HepG2 (cell line): ENCODE measurements around the gene PTPRCAP. TPM values are rescaled to one million over a fixed set of nuclear protein-coding genes. Genes with fewer than 3 reads are reported as not detected.

Source experiments
- HNRNPK ChIP-seq: fragments of 200-400 bp; formaldehyde crosslinking; IDR thresholded peaks from 2 replicates; pipeline ENCODE4 v1.6.1; 2018; ENCODE audit warnings: low read length, low read depth, moderate library complexity, mild to moderate bottlenecking; ENCODE audit not compliant: poor library complexity, severe bottlenecking
- IKZF4 ChIP-seq: sonication (generic); formaldehyde crosslinking; IDR thresholded peaks from 2 replicates; pipeline ENCODE4 v1.5.1; 2020; ENCODE audit warnings: borderline replicate concordance, mild to moderate bottlenecking, low read depth, missing genetic modification reagents; ENCODE audit errors: not compliant biosample characterization
- KDM5B ChIP-seq: sonication (generic); formaldehyde crosslinking; IDR thresholded peaks from 2 replicates; pipeline ENCODE4 v1.4.0; 2020; ENCODE audit warnings: missing genetic modification reagents, mild to moderate bottlenecking, borderline replicate concordance
- KLF12 ChIP-seq: sonication (generic); formaldehyde crosslinking; IDR thresholded peaks from 2 replicates; pipeline ENCODE4 v1.4.0; 2020; ENCODE audit warnings: missing genetic modification reagents, borderline replicate concordance
- NAIF1 ChIP-seq: sonication (generic); formaldehyde crosslinking; IDR thresholded peaks from 2 replicates; pipeline ENCODE4 v1.5.0; 2020; ENCODE audit warnings: mild to moderate bottlenecking, missing genetic modification reagents, borderline replicate concordance
- PAF1 ChIP-seq: IDR thresholded peaks from 2 replicates; pipeline ENCODE4 v1.6.1; 2016; ENCODE audit warnings: missing genetic modification reagents, missing compliant biosample characterization
- RBAK ChIP-seq: sonication (generic); formaldehyde crosslinking; IDR thresholded peaks from 2 replicates; pipeline ENCODE4 v1.5.1; 2020; ENCODE audit warnings: mild to moderate bottlenecking, missing genetic modification reagents
- RFXAP ChIP-seq: sonication (generic); formaldehyde crosslinking; IDR thresholded peaks from 2 replicates; pipeline ENCODE4 v1.4.0; 2020; ENCODE audit warnings: missing genetic modification reagents, borderline replicate concordance
- ZNF263 ChIP-seq: sonication (generic); formaldehyde crosslinking; IDR thresholded peaks from 2 replicates; pipeline ENCODE4 v1.4.0; 2020; ENCODE audit warnings: missing genetic modification reagents
- ZNF670 ChIP-seq: sonication (generic); formaldehyde crosslinking; IDR thresholded peaks from 2 replicates; pipeline ENCODE4 v1.8.0; 2022; ENCODE audit warnings: mild to moderate bottlenecking, missing genetic modification reagents, borderline replicate concordance
- ZNF749 ChIP-seq: sonication (generic); formaldehyde crosslinking; IDR thresholded peaks from 2 replicates; pipeline ENCODE4 v1.8.0; 2022; ENCODE audit warnings: mild to moderate bottlenecking, missing genetic modification reagents, moderate library complexity, borderline replicate concordance
- polyA plus RNA-seq, 8 experiments: library from polyadenylated mRNA; depleted of rRNA in 3 of 8; stranded (reverse) in 7 of 8; unstranded in 1 of 8; fragments of >200 nt; fragmentation: Illumina TruSeq in 4 of 8; extraction: Trizol in 4 of 8; gene quantifications; 2 replicates each; pipeline versions ENCODE4 v1.2.1 to v1.2.3, GENCODE V29; 2011 to 2016; ENCODE audit warnings: low read depth in 4 of 8, missing spikeins in 1 of 8, mixed read lengths in 1 of 8; ENCODE audit not compliant: insufficient read depth in 1 of 8
- total RNA-seq, 5 experiments: library from RNA; depleted of rRNA; stranded (reverse); fragments of >200 nt; fragmentation: Illumina TruSeq; extraction: Trizol; gene quantifications; 2 replicates each; pipeline ENCODE4 v1.2.3, GENCODE V29; 2016; ENCODE audit warnings: low read depth in 1 of 5
- TF ChIP-seq, protein P1 (sequence below): sonication (generic); formaldehyde crosslinking; conservative IDR thresholded peaks from 2 replicates; pipeline ENCODE4 v1.8.1; 2023; ENCODE audit warnings: missing genetic modification reagents
- TF ChIP-seq, protein P2 (sequence below), 2 experiments: sonication (generic) in 1 of 2; formaldehyde crosslinking in 1 of 2; IDR thresholded peaks; 2 replicates each; pipeline versions ENCODE4 v1.4.0 to v1.6.1; 2018 to 2020; ENCODE audit warnings: missing genetic modification reagents in 2 of 2, borderline replicate concordance in 1 of 2, low read depth in 1 of 2, mild to moderate bottlenecking in 1 of 2, missing biosample characterization in 1 of 2
- TF ChIP-seq, protein P3 (sequence below): sonication (generic); formaldehyde crosslinking; IDR thresholded peaks from 2 replicates; pipeline ENCODE4 v1.4.0; 2020; ENCODE audit warnings: missing genetic modification reagents, borderline replicate concordance
- TF ChIP-seq, protein P4 (sequence below): sonication (generic); formaldehyde crosslinking; IDR thresholded peaks from 2 replicates; pipeline ENCODE4 v1.8.1; 2023; ENCODE audit warnings: mild to moderate bottlenecking, missing genetic modification reagents

Gene PTPRCAP
- total and polyA plus RNA-seq, 2 of the 13 experiments (the other 11 are each of a cell fraction or from before 2014, with no cell fraction given), result 0.60 to 0.70 TPM

DNA sequence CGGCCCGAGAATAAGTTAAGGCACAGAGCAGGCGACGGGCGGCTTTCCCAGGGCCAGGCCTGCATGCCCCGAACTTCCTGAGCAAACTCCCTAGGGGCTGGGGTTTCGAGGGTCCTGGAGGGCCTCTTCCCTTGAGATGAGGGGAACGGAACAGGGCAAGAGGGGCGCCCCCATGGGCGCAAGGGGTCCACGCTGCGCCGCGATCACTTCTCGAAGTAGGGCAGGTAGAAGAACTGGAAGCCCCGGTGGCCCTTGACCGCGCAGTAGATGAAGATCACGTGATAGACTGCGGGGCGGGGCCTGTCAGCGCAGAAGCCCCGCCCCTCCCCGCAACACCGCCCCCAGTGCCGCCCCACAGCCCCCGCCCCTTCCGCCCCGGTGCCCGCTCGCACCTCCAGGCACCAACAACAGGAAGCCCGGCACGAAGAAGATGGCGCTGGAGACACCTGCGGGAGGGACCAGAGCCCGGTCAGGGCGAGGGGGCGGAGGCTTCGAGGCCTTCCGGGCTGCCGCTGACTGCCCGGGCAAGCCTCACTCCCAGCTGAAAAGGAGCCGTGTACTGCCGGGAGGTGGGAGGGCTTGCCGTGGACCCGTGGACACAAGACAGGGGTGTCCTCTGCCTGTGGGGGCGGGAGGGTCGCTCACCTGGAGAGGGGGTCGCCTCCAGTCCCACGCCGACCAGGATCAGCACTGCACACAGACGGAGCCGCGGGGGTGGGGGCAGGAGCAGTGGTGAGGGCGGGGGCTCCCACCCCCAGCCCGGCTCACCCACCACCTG, 27.1 kb upstream of the PTPRCAP start (continued):
- TF ChIP-seq IKZF4 (CRISPR knock-in tag) (no peak), ZNF670 (CRISPR knock-in tag) (no peak), PAF1 (no peak), RFXAP (CRISPR knock-in tag) (no peak), KLF12 (CRISPR knock-in tag) (no peak), ZNF749 (no peak), KDM5B (CRISPR knock-in tag) (peak; percentile 67), ZNF263 (CRISPR knock-in tag) (no peak), HNRNPK (no peak), RBAK (CRISPR knock-in tag) (no peak), NAIF1 (CRISPR knock-in tag) (no peak)
- TF ChIP-seq, protein P1, sequence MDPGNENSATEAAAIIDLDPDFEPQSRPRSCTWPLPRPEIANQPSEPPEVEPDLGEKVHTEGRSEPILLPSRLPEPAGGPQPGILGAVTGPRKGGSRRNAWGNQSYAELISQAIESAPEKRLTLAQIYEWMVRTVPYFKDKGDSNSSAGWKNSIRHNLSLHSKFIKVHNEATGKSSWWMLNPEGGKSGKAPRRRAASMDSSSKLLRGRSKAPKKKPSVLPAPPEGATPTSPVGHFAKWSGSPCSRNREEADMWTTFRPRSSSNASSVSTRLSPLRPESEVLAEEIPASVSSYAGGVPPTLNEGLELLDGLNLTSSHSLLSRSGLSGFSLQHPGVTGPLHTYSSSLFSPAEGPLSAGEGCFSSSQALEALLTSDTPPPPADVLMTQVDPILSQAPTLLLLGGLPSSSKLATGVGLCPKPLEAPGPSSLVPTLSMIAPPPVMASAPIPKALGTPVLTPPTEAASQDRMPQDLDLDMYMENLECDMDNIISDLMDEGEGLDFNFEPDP (CRISPR knock-in tag), result no peak
- TF ChIP-seq, protein P2, sequence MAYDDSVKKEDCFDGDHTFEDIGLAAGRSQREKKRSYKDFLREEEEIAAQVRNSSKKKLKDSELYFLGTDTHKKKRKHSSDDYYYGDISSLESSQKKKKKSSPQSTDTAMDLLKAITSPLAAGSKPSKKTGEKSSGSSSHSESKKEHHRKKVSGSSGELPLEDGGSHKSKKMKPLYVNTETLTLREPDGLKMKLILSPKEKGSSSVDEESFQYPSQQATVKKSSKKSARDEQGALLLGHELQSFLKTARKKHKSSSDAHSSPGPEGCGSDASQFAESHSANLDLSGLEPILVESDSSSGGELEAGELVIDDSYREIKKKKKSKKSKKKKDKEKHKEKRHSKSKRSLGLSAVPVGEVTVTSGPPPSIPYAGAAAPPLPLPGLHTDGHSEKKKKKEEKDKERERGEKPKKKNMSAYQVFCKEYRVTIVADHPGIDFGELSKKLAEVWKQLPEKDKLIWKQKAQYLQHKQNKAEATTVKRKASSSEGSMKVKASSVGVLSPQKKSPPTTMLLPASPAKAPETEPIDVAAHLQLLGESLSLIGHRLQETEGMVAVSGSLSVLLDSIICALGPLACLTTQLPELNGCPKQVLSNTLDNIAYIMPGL (CRISPR knock-in tag; IDR thresholded peaks at IDR 0.05; ENCODE audit: borderline replicate concordance in 1 of 2, low read depth in 1 of 2), result no peak; a peak in 1 of 4 replicates
- TF ChIP-seq, protein P3, sequence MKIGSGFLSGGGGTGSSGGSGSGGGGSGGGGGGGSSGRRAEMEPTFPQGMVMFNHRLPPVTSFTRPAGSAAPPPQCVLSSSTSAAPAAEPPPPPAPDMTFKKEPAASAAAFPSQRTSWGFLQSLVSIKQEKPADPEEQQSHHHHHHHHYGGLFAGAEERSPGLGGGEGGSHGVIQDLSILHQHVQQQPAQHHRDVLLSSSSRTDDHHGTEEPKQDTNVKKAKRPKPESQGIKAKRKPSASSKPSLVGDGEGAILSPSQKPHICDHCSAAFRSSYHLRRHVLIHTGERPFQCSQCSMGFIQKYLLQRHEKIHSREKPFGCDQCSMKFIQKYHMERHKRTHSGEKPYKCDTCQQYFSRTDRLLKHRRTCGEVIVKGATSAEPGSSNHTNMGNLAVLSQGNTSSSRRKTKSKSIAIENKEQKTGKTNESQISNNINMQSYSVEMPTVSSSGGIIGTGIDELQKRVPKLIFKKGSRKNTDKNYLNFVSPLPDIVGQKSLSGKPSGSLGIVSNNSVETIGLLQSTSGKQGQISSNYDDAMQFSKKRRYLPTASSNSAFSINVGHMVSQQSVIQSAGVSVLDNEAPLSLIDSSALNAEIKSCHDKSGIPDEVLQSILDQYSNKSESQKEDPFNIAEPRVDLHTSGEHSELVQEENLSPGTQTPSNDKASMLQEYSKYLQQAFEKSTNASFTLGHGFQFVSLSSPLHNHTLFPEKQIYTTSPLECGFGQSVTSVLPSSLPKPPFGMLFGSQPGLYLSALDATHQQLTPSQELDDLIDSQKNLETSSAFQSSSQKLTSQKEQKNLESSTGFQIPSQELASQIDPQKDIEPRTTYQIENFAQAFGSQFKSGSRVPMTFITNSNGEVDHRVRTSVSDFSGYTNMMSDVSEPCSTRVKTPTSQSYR (CRISPR knock-in tag), result no peak
- TF ChIP-seq, protein P4, sequence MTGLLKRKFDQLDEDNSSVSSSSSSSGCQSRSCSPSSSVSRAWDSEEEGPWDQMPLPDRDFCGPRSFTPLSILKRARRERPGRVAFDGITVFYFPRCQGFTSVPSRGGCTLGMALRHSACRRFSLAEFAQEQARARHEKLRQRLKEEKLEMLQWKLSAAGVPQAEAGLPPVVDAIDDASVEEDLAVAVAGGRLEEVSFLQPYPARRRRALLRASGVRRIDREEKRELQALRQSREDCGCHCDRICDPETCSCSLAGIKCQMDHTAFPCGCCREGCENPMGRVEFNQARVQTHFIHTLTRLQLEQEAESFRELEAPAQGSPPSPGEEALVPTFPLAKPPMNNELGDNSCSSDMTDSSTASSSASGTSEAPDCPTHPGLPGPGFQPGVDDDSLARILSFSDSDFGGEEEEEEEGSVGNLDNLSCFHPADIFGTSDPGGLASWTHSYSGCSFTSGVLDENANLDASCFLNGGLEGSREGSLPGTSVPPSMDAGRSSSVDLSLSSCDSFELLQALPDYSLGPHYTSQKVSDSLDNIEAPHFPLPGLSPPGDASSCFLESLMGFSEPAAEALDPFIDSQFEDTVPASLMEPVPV (CRISPR knock-in tag), result no peak
